Forelimb muscle (tissue), 1 donor: ENCODE data around the gene GALNS. TPM values are rescaled to one million over a fixed set of nuclear protein-coding genes. Genes with fewer than 3 reads are reported as not detected.

ENCODE experiments used
- DNase-seq: peaks from one replicate; pipeline ENCODE4 v3.0.0-alpha.2; 2013; ENCODE audit warnings: low read depth
- polyA plus RNA-seq: library from polyadenylated mRNA; unstranded; fragments of 120-200 nt; gene quantifications from one replicate; pipeline ENCODE4 v1.2.1, GENCODE V29; 2013; ENCODE audit not compliant: insufficient read length

GALNS gene
- polyA plus RNA-seq, 1 donor, result 17.1 TPM

- DNase-seq, result no peak
Observed at GRCh38 chr16:88770461-88771293, 86.1 kb downstream of the GALNS start.

GRCh38 chr16:88769617-88770460 is 86.9 kb downstream of the GALNS start:
- DNase-seq, result no peak

GRCh38 chr16:88768071-88768783 is 88.5 kb downstream of the GALNS start:
- no peak for DNase-seq

GRCh38 chr16:88767546-88768070 is 89.1 kb downstream of the GALNS start:
- no peak for DNase-seq

GRCh38 chr16:88766975-88767374 is 89.8 kb downstream of the GALNS start:
- no peak for DNase-seq

GRCh38 chr16:88764913-88765349 is 91.8 kb downstream of the GALNS start:
- DNase-seq, result no peak

GRCh38 chr16:88764080-88764479 is 92.7 kb downstream of the GALNS start:
- DNase-seq, result no peak

Other genes starting within 250 kb of the GALNS start
- gene IL17C, start 218.4 kb downstream of the GALNS start, polyA plus RNA-seq, result not detected
- gene CYBA, start 205.9 kb downstream of the GALNS start, polyA plus RNA-seq, result 39.6 TPM
- gene MVD, start 193.9 kb downstream of the GALNS start, polyA plus RNA-seq, result 30.1 TPM
- gene SNAI3, start 170.4 kb downstream of the GALNS start, polyA plus RNA-seq, result 7.9 TPM
- 16.0 TPM for gene RNF166, start 150.5 kb downstream of the GALNS start, polyA plus RNA-seq
- gene CTU2, start 150.4 kb downstream of the GALNS start, polyA plus RNA-seq, result 12.0 TPM
- 52.2 TPM for gene PIEZO1, start 71.7 kb downstream of the GALNS start, polyA plus RNA-seq
- gene CDT1, start 53.2 kb downstream of the GALNS start, polyA plus RNA-seq, result 5.6 TPM
- 54.2 TPM for gene APRT, start 45.0 kb downstream of the GALNS start, polyA plus RNA-seq
- gene TRAPPC2L, start 180 bp upstream of the GALNS start, polyA plus RNA-seq, result 52.2 TPM
- gene PABPN1L, start 9.7 kb upstream of the GALNS start, polyA plus RNA-seq, result 0.11 TPM
- 18.9 TPM for gene CBFA2T3, start 120.3 kb upstream of the GALNS start, polyA plus RNA-seq
- 15.1 TPM for gene ACSF3, start 236.9 kb upstream of the GALNS start, polyA plus RNA-seq